D721Med (cell line): Measurements from ENCODE around the gene PIAS4.
A peak's percentile ranks its signal among the peaks of the same experiment; 100 is the strongest.

Experiments
- DNase-seq: peaks from one replicate; pipeline ENCODE4 v3.0.0; 2011; ENCODE audit warnings: low spot score; ENCODE audit not compliant: insufficient read length
- FAIRE-seq: peaks from 2 replicates; lab custom pipeline; 2011; peaks lifted over from hg19 to GRCh38; lab: Jason Lieb, UNC
- CTCF ChIP-seq: IDR thresholded peaks from 2 replicates; pipeline ENCODE4 v1.5.1; 2012; ENCODE audit warnings: mild to moderate bottlenecking, control low read depth; ENCODE audit not compliant: insufficient read depth; ENCODE audit errors: missing control alignments

PIAS4 gene

GRCh38 chr19:3975144-3975543 is 32.4 kb upstream of the PIAS4 start:
- no peak for FAIRE-seq
- DNase-seq, result no peak
- TF ChIP-seq CTCF, result no peak

GRCh38 chr19:3975637-3976087 is 31.9 kb upstream of the PIAS4 start:
- FAIRE-seq (no peak), DNase-seq (no peak)
- no peak for TF ChIP-seq CTCF

- TF ChIP-seq CTCF, result no peak
- FAIRE-seq, result no peak
Measured at GRCh38 chr19:3976495-3977241, 30.9 kb upstream of the PIAS4 start.

GRCh38 chr19:3977242-3978143 is 30.0 kb upstream of the PIAS4 start:
- TF ChIP-seq CTCF, result no peak
- DNase-seq (no peak), FAIRE-seq (no peak)

More at GRCh38 chr19:3976495-3977241, 30.9 kb upstream of the PIAS4 start:
- DNase-seq, result no peak

GRCh38 chr19:3978145-3978544 is 29.4 kb upstream of the PIAS4 start:
- no peak for DNase-seq
- TF ChIP-seq CTCF, result no peak
- no peak for FAIRE-seq

GRCh38 chr19:3979289-3979673 is 28.3 kb upstream of the PIAS4 start:
- FAIRE-seq (no peak), DNase-seq (peak; percentile 10)
- TF ChIP-seq CTCF, result no peak
